ENCODE results near the gene C20orf204.

C20orf204 gene

DNA sequence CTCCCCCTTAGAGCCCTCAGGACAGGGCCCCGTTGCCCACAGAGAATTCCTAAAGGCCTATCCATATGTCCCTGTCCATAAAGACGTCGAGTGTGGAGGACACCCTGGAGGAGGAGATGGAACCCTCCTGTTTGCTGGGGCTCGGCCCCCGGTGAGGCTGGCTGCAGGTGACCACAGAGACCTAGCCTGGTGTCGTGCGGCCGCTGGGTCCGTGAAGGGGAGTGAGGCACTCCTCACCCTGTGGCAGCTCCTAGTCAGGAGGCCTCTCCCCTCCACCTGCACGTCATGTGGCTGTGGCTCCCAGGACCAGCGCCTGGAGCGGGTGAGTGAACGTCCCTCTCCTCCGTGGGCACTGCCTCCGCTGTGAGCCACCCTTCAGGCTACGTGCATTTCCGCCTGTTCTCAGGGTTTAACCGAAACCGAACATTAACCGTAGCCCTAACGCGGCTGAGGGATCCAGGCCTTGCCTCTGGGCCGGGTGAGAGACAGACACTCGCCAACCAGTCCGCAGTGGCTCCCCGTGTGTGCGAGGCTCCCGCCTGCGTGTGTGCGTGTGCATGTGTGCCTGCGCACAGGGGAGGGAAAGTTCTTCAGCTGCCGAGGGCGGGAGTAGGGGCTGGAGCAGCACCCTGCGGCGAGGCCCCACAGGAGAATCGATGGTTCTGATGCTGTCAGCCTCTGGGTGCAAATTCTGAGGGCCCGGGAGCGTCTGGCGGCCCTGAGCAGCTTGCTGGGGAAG lies 21.1 kb downstream of the C20orf204 start:
- DNase-seq (ENCODE audit: low read depth): no peak

DNA sequence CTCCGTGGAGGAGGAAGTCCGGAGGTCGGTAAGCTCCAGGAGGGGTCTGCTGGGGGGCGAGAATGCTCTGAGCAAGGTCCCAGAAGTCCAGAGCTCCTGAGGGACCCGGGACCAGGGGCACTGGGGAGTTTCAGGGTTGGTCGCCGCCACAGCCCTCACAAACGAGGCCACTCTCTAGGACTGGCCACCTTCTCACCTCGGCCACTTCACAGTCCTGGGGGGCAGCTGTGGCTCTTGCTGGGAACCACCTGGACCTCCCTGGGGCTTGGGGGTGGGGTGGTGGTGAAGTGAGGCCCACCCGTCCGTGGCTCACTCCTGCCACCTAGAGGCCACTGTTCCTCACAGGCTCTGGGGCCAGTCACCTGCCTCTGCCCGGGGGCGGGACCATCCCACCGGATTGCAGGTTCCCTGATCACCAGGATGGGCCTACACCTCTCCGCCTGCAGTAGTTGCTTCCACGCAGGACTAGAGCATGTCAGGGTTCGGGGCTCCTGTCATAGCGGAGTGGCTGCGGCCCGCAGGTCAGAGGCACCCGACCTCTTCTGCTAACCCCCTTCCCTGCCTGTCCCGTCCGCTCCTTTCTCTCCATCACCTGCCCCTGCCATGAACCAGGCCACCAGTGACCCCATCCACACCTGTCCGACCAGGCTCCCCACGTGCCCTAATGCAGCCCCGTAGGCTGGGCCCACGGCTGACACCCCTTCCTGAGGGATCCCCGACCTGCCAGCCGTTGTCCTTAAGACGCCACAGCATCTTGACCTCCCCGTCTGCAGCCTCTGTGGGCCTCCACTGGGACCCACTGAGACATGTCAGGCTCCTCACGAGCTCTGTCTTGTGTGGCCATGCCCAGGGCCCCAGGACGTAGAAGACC lies 21.9 kb downstream of the C20orf204 start:
- DNase-seq (ENCODE audit: low read depth): peak; percentile 69

DNA sequence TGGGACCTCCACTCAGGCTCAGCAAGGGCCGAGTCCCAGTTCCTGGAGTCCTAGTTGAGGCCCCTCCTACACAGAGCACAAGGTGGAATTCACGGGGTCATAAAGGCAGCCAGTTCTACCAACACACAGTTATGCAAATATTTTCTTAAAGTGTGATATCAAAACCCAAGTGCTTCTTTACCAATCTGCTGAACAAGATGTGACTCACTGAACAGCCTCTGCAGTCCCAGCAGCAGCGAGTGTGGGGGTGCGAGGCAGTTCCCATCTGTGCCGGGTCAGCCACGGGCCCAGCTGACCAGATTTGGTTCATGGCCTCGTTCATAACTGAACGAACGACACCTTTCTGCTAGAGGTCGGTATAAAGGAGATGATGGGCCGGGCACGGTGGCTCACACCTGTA lies 22.6 kb downstream of the C20orf204 start:
- no peak for DNase-seq (ENCODE audit: low read depth)

DNA sequence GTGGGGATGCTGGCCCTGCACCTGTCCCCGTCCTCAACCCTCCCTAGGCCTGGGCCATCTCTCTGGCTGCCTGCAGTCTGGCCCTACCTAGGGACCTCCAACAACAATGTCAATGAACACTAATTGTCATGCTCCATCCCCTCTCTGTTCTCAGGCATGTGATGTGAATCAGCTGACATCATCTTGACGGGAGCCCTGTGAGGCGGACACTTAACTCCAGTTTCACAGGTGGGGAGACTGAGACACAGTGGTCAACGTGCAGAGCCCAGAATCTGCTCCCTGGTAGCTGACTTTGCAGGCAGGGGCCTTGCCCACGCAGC lies 26.3 kb downstream of the C20orf204 start:
- no peak for DNase-seq (ENCODE audit: low read depth)

DNA sequence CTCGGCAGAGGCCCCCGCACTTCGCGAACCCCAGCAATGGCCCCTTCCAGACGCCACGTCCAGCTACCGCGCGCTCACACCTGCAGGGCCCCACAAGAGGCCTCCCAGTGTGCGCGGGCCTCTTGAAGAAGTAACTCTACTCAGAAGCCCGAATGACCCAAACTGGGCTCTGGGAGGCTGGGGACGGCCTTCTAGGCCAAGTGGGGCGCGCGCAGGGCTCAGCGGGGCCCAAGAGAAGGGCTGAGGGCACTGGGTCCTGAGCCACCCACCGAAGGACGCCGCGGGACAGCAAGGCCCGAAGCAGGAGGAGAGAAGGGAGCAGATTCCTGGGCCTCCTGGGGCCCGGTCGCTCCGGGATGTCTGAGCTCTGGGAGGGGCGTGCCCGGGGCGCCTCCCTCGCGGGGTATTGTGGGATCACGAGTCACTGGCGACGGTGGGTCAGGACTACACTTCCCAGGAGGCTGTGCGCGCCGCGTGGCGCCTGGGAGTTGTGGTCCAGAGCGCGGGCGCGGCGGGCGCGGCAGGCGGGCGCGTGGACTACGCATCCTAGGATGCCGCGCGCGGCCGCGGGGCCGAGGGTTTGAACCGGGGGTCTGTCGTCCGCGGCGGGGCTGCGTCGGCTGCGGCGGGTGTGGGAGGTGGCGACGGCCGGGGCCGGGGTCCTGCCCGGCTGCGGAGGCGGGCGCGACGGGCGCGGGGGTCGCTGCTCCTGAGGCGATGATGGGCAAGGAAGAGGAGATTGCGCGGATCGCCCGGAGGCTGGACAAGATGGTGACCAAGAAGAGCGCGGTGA lies 26.8 kb downstream of the C20orf204 start, which contains the start of gene TCEA2:
TCEA2 (plus strand) TSS at position 603 of the 793 bp plus-strand sequence; CDS start at position 718, 115 bp downstream.
- peak; percentile 87 for DNase-seq (ENCODE audit: low read depth)

DNA sequence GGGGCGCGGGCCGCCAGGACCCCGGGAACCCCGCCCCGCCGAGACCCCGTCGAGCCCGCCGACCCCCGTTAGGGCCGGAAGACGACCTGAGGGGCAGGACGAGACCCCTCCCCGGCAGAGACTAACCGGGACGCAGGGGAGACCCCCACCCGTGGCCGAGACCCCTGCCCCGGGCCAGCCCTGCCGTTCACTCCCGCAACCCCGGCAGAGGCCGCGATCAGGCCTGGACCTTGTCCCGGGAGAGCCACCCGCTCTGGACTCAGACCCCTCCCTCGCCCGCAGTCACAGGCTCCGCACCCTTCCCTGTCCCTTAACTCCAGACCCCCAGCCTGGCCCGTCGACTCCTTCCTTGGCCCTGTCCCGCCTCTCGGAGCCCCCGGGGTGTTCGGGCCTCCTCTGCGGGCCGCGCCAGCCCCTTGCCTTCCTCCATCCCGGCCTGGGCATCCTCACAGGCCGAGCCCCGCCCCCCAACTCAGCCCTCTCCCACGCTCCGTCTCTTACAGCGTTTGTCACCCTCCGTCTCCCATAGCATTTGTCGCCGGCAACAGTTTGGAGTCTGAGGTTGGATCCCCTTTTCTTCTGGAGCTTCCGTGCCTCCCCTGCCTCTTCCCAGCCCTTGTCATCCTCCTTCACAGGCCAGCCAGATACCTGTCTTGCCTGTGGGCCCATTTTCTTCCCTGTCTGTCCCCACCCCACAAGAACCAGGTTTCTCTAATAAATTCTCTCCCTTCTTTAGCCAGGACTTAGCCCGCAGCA lies 27.6 kb downstream of the C20orf204 start:
- DNase-seq (ENCODE audit: low read depth): no peak

DNA sequence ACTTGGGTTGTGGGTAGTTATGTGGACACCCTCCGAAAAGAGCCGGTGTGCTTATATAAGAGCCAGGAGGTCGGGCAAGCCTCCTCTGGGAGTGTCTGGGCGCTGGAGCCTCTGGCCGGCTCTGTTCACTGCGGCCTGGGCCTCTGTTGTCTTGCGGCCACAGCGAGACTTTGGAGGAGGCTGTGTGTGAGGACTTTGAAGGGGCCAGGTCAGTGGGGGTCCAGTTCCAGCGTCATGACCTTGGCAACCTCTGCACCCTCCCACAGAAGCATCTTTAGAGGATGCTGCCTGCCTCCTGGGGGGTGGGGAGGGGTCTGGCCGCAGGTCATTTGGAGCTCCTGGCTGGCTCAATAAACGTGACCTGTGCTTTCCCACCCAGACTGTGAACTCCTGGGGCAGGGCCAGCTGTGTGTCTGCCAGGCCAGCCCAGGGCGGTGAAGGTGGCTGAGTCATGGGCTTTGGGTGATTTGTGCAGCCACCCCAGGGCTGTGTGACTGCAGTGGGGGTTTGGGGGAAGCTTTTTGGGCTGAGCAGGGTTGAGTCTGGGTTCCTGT lies 28.2 kb downstream of the C20orf204 start:
- DNase-seq (ENCODE audit: low read depth): no peak

DNA sequence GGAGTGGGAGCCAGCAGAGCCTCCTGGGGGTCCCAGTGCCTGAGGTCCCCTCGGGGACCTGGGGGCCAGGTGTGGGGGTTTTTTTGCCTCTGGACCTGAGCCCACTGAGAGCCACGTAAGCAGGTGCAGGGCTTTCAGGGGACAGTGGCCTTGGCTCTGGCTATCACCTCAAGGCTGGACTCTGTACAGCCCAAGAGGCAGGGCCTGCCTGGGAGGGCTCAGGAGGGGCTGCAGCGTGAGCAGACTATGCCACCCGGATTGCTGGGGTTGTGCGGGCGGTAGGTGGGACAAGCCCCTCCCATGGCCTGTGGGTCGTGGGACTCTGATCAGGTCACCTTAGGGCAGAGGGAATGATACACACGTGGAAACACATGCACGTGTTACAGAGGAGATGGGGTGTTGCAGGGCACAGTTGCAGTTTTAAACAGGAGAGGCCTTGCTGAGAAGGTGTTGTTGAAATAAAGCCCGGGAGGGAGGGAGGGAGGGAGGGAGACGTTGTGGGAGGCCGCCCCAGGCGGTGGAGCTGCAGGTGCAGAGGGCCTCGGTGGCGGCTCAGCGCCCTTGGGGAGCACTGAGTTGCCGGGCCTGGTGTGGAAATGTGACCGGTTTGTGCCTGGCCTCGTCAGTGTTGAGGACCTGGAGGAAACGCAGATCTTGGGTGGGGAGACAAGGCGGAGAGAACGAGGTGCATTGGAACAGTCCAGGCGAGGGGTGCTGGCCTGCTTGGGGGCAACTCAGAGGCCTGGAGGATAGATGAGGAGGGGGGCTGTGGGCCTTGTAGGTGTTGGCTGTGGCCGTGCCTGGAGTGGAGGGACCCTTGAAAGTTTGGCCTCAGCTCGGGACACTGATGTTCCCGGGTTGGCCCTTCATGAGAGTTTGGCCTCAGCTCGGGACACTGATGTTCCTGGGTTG lies 29.3 kb downstream of the C20orf204 start:
- no peak for DNase-seq (ENCODE audit: low read depth)

DNA sequence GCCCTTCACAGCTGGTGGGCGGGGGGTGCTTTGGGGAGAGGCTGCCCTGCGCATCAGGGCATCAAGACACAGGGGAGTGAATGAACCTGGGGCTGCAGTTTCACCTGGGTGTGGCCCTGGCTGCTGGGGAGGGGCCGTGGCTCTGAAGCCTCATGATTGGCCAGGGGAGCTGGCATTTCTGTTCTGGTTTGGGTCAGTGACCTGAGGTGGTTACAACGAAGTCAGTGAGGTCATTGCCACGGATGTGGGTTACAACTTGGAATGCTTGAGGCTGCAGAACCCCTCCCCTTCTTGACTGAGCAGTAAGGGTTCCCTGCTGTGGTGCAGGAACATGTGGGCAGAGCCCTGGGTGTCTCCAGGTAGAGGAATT lies 30.0 kb downstream of the C20orf204 start:
- DNase-seq (ENCODE audit: low read depth): no peak

DNA sequence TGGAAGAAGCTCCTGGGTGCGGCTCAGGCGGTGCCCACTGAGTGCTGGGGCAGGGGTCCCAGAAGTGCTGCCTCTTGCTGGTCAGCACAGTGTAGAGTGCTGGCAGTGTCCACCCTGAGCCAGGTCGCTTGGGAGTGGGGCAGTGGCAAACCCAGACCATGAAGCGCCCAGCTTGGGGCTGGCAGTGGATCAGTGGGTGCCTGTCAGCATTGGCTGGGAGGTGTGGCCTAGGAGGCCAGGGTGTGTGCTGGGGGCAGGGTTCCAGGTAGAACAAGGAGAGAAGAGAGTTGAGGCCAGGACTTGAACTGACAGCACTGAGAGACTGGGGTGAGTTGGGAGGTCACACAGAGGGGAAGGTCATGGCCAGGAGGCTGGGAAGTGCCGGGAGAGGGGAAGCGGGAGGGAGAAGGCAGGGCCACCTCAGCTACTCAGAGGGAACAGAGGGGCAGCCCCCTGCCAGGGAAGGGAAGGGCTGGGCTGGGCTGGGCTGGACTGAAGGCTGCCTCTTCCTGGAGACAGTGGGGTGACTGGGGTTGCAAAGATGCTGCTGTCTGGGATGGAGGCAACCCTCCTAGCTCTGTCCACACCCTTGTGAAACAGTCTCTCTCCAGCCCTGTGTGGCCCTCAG lies 31.1 kb downstream of the C20orf204 start:
- no peak for DNase-seq (ENCODE audit: low read depth)

DNA sequence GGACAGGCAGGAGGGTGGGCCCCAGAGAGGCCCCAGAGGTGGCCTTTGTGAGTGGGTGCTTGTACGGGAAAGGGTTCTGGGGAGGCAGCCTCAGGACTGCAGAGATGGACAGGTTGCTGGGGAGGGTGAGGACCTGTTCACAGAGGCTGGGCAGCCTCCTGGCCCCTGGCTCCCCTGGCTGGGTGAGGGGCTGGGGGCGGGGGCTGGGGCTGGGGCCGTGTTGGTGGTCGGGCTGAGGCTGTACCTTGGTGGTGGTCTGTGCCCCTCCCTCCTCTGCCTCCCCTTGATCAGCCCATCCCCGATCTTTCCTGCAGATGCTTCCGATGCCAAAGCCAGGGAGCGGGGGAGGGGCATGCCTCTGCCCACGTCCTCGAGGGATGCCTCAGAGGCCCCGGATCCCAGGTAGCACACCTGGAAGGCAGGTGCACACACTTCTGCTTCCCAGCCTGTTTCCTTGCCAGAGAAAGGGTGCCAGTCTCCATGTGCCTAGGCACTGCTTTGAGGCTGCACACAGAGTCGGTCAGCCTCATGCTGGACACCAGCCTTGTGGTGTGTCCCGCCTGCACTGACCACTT lies 31.8 kb downstream of the C20orf204 start:
- DNase-seq (ENCODE audit: low read depth): no peak

DNA sequence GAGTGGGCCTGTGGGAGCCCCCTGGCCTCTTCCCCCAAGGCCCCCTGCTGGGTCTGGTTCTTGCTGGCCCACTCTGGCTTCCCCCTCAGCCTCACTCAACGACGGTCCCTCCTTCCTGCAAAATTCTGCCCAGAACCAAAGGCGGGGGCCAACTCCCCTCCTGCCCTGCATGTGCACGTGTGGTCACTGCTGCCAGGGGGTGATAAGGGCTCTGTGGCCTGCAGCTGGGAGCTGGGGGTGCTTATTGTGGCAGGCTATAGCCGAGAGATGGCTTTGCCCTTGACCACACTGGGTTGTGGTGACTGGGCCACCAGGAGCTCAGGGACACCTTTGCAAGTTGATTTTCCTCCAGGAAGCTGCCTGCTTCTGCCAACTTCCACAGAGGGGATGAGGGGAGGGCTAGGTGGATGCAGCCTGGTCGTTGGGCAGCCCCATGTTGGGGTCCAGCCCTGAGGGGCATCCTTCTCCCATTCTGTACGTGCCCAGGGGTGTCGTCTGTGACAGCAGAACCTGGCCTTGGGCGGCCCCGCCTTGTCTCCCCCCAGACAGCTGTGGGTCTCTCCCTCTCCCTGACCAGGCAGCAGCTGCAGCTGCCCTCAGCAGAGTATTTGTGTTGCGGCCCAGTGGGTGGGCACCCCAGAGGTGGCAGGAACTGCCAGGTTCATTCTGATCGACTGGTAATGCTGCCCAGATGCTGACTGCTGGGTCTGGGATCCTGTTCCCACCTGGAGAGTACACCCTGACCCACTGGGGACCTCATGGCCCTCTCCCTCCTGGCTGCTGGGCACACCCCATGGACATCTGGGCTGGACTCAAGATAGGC lies 32.6 kb downstream of the C20orf204 start:
- DNase-seq (ENCODE audit: low read depth): no peak

DNA sequence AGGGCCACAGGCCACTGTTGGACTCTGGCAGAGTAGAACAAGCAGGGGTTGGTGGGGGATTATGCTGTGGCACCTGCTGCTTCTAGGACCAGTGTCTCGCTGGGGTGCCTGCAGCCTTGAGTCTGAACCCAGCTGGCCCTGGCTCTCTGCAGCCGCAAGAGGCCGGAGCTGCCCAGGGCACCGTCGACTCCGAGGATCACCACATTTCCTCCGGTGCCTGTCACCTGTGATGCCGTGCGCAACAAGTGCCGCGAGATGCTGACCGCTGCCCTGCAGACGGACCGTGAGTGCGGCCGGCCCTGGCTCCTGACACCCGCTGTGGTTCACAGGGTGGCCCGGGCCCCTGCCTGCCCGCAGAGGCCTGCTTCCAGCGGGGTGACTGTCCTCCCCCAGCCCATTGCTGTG lies 33.2 kb downstream of the C20orf204 start:
- no peak for DNase-seq (ENCODE audit: low read depth)

DNA sequence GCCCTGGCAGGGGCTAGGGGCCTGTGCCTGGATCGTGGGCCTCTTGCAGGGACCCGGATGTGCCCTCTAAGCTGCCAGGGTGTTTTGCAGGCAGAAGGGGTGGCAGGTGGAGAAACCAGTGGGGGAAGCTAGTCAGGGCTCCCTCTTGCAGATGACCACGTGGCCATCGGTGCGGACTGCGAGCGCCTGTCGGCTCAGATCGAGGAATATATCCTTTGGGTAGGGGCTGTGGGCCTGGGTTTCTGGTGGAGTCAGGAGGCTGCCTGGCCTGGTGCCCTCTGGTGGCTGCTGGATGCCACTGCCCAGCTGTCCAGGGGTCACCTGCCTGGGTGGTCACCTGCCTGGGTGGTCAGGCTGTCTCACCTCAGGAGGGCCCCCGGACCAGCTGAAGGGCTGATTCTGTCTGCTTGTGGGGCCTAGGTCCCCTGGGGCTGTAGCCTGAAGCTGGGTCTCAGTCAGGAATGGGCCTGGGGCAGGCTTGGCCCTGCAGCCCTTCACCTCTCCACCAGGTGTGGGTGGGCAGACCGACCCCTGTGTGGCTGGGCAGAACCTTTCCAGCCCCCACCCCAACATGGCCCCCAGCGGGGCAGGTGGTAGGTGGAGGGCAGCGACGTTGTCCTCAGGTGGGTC lies 33.7 kb downstream of the C20orf204 start:
- DNase-seq (ENCODE audit: low read depth): no peak

DNA sequence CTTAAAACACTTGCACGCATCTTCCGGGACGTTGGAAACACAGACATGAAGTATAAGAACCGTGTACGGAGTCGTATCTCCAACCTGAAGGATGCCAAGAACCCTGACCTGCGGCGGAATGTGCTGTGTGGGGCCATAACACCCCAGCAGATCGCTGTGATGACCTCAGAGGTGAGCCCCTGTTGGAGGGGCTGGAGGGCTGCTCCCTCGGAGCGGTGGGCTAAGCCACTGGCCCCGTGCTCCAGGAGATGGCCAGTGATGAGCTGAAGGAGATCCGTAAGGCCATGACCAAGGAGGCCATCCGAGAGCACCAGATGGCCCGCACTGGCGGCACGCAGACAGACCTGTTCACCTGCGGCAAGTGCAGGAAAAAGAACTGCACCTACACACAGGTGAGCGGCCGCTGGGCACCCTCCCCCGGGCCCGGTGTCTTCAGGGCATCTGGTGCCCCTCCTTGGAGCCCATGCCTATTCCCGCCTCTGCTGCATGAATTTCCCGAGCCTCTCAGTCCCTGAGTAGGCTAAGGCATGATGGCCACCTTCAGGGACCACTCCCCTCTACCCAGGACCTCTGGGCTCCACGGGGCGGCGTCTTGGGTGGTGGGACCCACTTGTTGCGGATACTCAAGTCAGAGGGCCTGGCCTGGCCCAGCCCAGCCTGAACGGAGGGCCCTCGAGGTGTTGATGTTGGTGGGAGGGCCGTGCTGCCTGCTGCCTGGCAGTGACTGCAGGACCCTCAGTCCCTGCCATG lies 34.4 kb downstream of the C20orf204 start:
- DNase-seq (ENCODE audit: low read depth): no peak

DNA sequence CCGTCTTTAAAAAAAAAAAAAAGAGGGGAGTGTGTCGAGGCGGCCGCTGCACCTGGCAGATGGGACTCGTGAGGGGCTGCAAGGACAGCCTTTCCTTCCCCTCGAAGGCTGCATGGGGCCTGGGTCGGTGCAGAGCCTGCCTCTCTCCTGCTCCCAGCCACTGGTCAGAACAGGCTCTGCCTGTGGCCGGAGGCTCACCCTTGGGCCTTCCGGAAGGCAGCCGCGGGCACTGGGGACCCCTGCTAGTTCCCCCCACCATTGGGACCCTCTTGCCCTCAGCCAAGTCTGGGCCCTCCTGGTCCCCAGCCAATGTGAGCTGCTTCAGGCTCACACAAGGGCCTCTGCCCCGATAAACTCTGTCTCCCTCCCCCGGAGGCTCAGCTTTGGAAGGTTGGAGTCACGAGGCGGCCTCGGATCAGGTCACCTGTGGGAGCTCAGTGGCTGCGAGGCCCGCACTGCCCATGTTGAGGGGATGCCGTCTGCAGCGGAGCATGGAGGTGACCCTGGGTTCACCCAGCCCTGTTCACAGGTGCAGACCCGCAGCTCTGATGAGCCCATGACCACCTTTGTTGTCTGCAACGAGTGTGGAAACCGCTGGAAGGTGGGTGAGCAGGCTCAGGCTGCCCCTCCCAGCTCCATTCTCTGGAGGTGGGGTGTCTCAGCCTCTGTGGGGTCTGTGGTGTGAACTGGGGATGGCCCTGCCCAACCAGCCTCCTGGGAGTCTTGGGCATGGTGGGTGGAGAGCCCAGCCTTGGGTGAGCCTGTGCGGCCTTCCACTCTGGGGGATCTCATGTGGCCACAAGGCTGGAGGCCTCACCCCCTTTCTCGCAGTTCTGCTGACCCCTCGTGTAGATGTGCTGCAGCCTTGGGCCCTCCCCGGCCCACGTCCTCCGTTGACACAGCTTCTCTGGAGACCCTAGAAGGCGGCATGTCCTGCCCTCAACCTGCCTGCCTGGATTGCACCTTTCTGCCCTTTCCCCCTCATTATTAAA lies 35.7 kb downstream of the C20orf204 start:
- no peak for DNase-seq (ENCODE audit: low read depth)

All from stimulated activated CD8-positive, alpha-beta memory T cell treated with anti-CD3 and anti-CD28 coated beads, Interleukin-15, amount 100 ng/mL, for 1 hour (primary cell).